OCI-LY7 (cell line): ENCODE results near the gene TLCD2. TPM values are rescaled to one million over a fixed set of nuclear protein-coding genes. Genes with fewer than 3 reads are reported as not detected.

Experiments
- BruUV-seq: library from RNA; stranded (reverse); fragments of 400-500 nt; replicated peaks from 2 replicates; lab custom pipeline; 2021; lab: Mats Ljungman, UMichigan
- CTCF ChIA-PET: fragments of 300-600 bp; sonication (Branson Sonifier 250); formaldehyde crosslinking; loops from one replicate; lab custom pipeline; 2022; ENCODE audit warnings: antibody characterized with exemption; ENCODE audit not compliant: unreplicated experiment; lab: Charles Lee
- POLR2A ChIA-PET: fragments of 300-600 bp; sonication (Branson Sonifier 250); formaldehyde crosslinking; loops from one replicate; lab custom pipeline; 2022; ENCODE audit warnings: antibody characterized with exemption; lab: Charles Lee
- DNase-seq: peaks from one replicate; pipeline ENCODE4 v3.0.0-alpha.2; 2015; ENCODE audit warnings: low spot score
- H2AFZ ChIP-seq: fragments of 200-600 bp; sonication (generic), shearing (Covaris generic); 2 replicates; pipeline ENCODE4 v1.6.1; 2014; ENCODE audit warnings: mild to moderate bottlenecking, antibody characterized with exemption, low read length, moderate library complexity
- H3K27ac ChIP-seq: fragments of 200-600 bp; sonication (generic); 2 replicates; pipeline ENCODE4 v1.5.1; 2014; ENCODE audit warnings: mixed run types, low read depth, mild to moderate bottlenecking, moderate library complexity, low read length, inconsistent platforms; ENCODE audit not compliant: poor library complexity, severe bottlenecking
- H3K36me3 ChIP-seq: fragments of 200-600 bp; sonication (generic); 2 replicates; pipeline ENCODE4 v1.6.1; 2014; ENCODE audit warnings: mild to moderate bottlenecking, antibody characterized with exemption, low read length, moderate library complexity, mixed read lengths; ENCODE audit not compliant: insufficient read depth
- H3K4me1 ChIP-seq: fragments of 200-600 bp; sonication (generic); 2 replicates; pipeline ENCODE4 v1.5.1; 2014; ENCODE audit warnings: mild to moderate bottlenecking, low read length; ENCODE audit not compliant: insufficient read depth, poor library complexity, severe bottlenecking
- H3K4me2 ChIP-seq: fragments of 200-600 bp; sonication (generic); 2 replicates; pipeline ENCODE4 v1.6.1; 2014; ENCODE audit warnings: mild to moderate bottlenecking, low read length
- H3K4me3 ChIP-seq: fragments of 200-600 bp; sonication (generic); 2 replicates; pipeline ENCODE4 v1.5.1; 2014; ENCODE audit warnings: mild to moderate bottlenecking, low read depth, low read length; ENCODE audit not compliant: poor library complexity, severe bottlenecking
- H3K79me2 ChIP-seq: fragments of 200-600 bp; sonication (generic); 2 replicates; pipeline ENCODE4 v1.6.1; 2016; ENCODE audit warnings: low read depth, mild to moderate bottlenecking, low read length, moderate library complexity, mixed read lengths; ENCODE audit not compliant: insufficient read depth
- H3K9me2 ChIP-seq: fragments of 200-600 bp; sonication (generic); 2 replicates; pipeline ENCODE4 v1.6.1; 2016; ENCODE audit warnings: mild to moderate bottlenecking, low read length, mixed read lengths; ENCODE audit not compliant: insufficient read depth
- H3K9me3 ChIP-seq: fragments of 200-600 bp; sonication (generic); 2 replicates; pipeline ENCODE4 v1.6.1; 2014; ENCODE audit warnings: mild to moderate bottlenecking, mixed run types, low read length, mixed read lengths
- H4K20me1 ChIP-seq: fragments of 200-600 bp; sonication (generic); 2 replicates; pipeline ENCODE4 v1.6.1; 2014; ENCODE audit warnings: mild to moderate bottlenecking, antibody characterized with exemption, low read length, moderate library complexity, mixed read lengths; ENCODE audit not compliant: insufficient read depth
- CTCF ChIP-seq: fragments of 200-600 bp; sonication (generic); conservative IDR thresholded peaks from 2 replicates; pipeline ENCODE4 v1.5.1; 2014; ENCODE audit warnings: mild to moderate bottlenecking, antibody characterized with exemption, low read length, moderate library complexity, mixed read lengths
- EZH2phosphoT487 ChIP-seq: fragments of 200-600 bp; sonication (generic); IDR thresholded peaks from 2 replicates; pipeline ENCODE4 v1.6.1; 2018; ENCODE audit warnings: low read depth, borderline replicate concordance, mild to moderate bottlenecking, mixed run types, antibody characterized with exemption, low read length, moderate library complexity, mixed read lengths
- intact Hi-C: fragments of 100-400 bp; cut with micrococcal nuclease; formaldehyde crosslinking; loops from one replicate; pipeline ENCODE4 v1.10.0; 2022; ENCODE audit not compliant: unreplicated experiment
- total RNA-seq, 2 experiments: library from RNA; depleted of rRNA in 1 of 2; stranded (reverse); fragments of >200 nt in 1 of 2; shearing (Covaris generic) in 1 of 2; gene quantifications; 2 replicates each; pipeline ENCODE4 v1.2.3, GENCODE V29; 2014 to 2022

TLCD2 gene
- total RNA-seq, 2 experiments from 2014 or later = not detected

- no peaks in the 10 kb centered on the region for H3K36me3 ChIP-seq
- no peaks in the 10 kb centered on the region for H3K79me2 ChIP-seq
- no peaks in the 10 kb centered on the region for H4K20me1 ChIP-seq
- H2AFZ ChIP-seq = 0 out of 2 replicates have a peak overlapping the region, but pooled peaks have one; percentile 22
- H3K4me3 ChIP-seq = peak overlapping the region; percentile 85
- TF ChIP-seq EZH2phosphoT487 (no peak), CTCF (no peak)
- H3K9me3 ChIP-seq = no peaks in the 10 kb centered on the region
- H3K4me1 ChIP-seq = peaks cover 27% of the 10 kb centered on the region
- no TSS peak for BruUV-seq
- DNase-seq = no peak
- ChIA-PET POLR2A (no interaction called here), CTCF (no interaction called here)
- intact Hi-C loops = loop anchor here (2.0 to 10.0 kb wide), 4 partner anchors 31 to 687 kb away; partner anchors contain the start of genes MNT, PITPNA and PRPF8
- H3K4me2 ChIP-seq = peak overlapping the region; percentile 81
- H3K9me2 ChIP-seq = no peaks in the 10 kb centered on the region
- no peak overlapping the region for H3K27ac ChIP-seq
These were observed 5.6 kb upstream of the TLCD2 start for GRCh38 chr17:1715803-1716075.

GRCh38 chr17:1714980-1715802, 5.0 kb upstream of the TLCD2 start:
- H3K4me2 ChIP-seq = peak overlapping the region; percentile 81
- intact Hi-C loops = loop anchor here (5.0 to 10.0 kb wide), 2 partner anchors 150 to 687 kb away; partner anchors contain the start of genes MNT and PITPNA
- H3K79me2 ChIP-seq = no peaks in the 10 kb centered on the region
- no peaks in the 10 kb centered on the region for H4K20me1 ChIP-seq
- peak overlapping the region; percentile 85 for H3K4me3 ChIP-seq
- H3K27ac ChIP-seq = no peak overlapping the region
- H3K36me3 ChIP-seq = no peaks in the 10 kb centered on the region
- BruUV-seq = no TSS peak
- TF ChIP-seq CTCF = no peak
- TF ChIP-seq EZH2phosphoT487 = no peak
- H3K4me1 ChIP-seq = peaks cover 22% of the 10 kb centered on the region
- ChIA-PET CTCF (no interaction called here), POLR2A (no interaction called here)
- no peak overlapping the region for H2AFZ ChIP-seq
- no peaks in the 10 kb centered on the region for H3K9me2 ChIP-seq
- H3K9me3 ChIP-seq = no peaks in the 10 kb centered on the region
- no peak for DNase-seq

GRCh38 chr17:1714427-1714979, 4.3 kb upstream of the TLCD2 start:
- Histone ChIP-seq H3K4me3 (no peak overlapping the region), H3K4me2 (peak overlapping the region; percentile 81; the same call in 1 of the 2 replicates), H3K9me2 (no peaks in the 10 kb centered on the region), H3K27ac (no peak overlapping the region), H3K4me1 (peaks cover 20% of the 10 kb centered on the region), H2AFZ (no peak overlapping the region), H3K9me3 (no peaks in the 10 kb centered on the region), H3K79me2 (no peaks in the 10 kb centered on the region), H3K36me3 (no peaks in the 10 kb centered on the region), H4K20me1 (no peaks in the 10 kb centered on the region)
- intact Hi-C loops = loop anchor here (10.0 kb wide), 1 partner anchor 150 kb away; the partner anchor contains the start of gene PITPNA
- POLR2A ChIA-PET = interaction anchor here (1.0 kb wide), 1 partner anchor 288 kb away, joined by 3 read pairs; no protein-coding TSS in a partner anchor
- DNase-seq = no peak
- CTCF ChIA-PET = no interaction called here
- no TSS peak for BruUV-seq
- TF ChIP-seq CTCF = no peak
